ENCODE results near the gene DPP6.

Gene DPP6

GRCh38 chr7:154451480-154452457, 399.6 kb downstream of the DPP6 start:
- DNase-seq (ENCODE audit: low read depth in 2 of 2): no peak

DNA sequence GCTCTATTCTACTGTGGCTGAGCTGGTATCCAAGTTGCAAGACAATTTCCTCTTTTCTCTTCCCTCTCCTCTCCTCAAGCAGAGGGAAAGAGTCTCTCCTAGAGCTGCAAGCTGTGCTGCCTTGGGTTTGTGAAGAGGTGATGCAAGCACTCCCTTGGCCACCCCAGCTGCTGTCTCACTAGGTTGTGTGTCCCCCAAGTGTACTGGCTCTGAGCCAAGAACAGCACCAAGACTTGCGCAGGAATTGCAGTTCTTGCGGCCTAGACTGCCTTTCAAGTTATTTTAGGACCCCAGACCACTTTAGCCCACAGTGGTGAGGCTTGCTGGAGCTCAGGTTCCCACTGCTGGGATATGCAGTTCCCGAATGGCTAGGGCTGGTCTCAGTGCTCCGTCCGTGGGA, 411.6 kb downstream of the DPP6 start:
- DNase-seq (ENCODE audit: low read depth in 2 of 2): no peak

DNA sequence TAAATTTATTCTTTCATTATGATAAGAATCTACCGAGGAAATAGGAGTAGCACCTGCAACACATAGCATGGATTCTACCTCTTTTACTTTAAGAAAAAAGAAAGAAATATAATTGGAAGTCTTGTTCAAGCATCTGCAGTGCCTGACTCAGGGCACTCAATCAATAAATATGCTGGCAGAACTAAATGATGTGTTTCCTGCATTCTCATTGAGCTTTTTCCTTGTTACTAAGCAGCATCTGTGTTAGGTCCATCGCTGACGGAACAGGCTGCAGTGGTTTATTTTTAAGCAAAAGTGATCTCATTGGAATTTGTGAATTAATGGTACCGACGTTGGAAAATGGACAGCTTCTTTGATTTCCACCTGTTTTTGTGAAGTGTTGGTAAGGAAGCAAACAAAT, 417.5 kb downstream of the DPP6 start:
- no peak for DNase-seq (ENCODE audit: low read depth in 2 of 2)

DNA sequence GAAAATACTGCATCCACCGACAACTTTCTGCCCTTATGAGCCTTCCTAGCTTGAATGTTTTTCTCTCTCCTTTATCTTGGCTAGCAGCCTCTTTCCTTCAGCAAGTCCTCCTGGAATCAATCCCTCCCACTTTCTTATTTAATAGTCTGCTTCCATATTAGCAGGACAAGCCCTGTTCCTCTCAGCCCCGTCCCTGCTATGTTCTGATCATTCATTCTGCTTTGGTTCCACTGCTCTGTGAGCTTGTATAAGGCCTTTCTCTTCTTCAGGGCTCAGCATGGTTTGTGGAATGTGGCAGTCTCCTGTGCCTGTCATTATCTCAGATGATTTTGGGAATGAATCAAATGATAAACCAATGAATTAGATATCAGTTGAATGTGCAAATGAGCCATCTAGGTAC, 420.1 kb downstream of the DPP6 start:
- no peak for DNase-seq (ENCODE audit: low read depth in 2 of 2)

DNA sequence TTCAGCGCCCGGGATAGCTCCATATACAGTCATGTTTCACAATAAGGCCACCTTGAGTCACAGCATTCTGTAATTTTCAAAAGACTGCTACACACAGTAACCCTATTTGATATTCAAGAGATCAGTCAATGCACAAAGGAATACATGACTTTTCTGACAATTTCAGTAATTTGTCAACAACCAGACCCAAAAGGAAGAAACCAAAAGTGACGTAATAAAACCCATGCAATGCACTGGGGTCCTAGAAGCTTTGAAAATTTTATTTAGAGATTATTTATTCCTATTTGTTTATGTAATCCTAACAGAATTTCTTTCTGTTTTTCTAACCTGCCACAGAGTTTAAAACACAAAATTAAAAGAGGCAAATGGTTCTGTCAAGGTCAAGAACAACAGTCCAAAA, 421.2 kb downstream of the DPP6 start:
- no peak for DNase-seq (ENCODE audit: low read depth in 2 of 2)

DNA sequence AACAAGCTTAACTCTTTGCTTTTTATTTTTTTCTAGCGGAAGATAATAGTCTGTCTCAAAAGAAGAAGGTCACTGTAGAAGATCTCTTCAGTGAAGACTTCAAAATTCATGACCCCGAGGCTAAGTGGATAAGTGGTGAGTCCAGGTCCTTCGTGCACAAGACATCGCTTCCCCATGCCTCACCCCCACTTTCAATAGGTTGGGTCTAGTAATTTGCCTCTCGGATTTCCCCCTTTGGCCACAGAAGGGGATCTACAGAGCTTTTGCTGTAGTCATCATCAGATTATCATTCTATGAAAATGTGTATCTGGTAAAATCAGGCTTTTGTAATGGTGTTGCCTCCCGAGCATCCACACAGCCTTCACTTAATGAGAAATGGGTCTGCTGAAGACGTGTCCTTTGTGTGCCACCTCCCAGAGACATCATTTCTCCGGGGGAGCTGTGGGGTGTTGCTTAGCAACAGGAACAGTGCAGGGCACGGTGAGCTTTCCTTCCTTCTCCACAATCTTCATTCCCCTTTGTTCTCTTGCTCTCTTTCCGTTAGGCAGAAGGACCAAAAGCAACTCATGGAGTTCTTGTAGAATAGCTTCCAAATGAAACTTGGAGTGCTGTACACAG, 422.8 kb downstream of the DPP6 start:
- no peak for DNase-seq (ENCODE audit: low read depth in 2 of 2)

- no peak for DNase-seq (ENCODE audit: low read depth in 2 of 2)
These were observed 423.7 kb downstream of the DPP6 start for GRCh38 chr7:154475864-154476263.

- DNase-seq (ENCODE audit: low read depth in 2 of 2): no peak
These were observed 428.6 kb downstream of the DPP6 start for GRCh38 chr7:154480817-154481216.

GRCh38 chr7:154482863-154483262, 430.7 kb downstream of the DPP6 start:
- no peak for DNase-seq (ENCODE audit: low read depth in 2 of 2)

- DNase-seq (ENCODE audit: low read depth in 2 of 2): no peak
These were observed 432.2 kb downstream of the DPP6 start for GRCh38 chr7:154484406-154484805.

DNA sequence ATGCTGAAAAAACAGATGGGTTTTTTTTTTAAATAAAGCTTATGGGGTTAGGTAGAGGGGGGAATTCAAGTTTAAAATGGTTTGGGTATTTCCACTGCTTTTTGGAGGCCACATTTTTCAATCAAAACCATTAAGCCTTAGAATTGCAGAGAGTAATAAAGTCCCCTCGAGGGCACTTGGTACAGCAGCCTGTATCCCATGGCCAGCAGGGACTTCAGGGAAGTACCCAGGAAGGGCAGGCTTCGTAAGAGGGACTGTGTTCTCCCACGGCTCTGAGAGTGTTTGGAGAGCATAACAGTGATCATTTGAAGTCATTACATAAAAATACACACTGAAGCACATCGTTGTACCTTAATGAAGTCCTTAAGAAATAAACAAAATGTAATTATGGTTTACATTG, 432.7 kb downstream of the DPP6 start:
- DNase-seq (ENCODE audit: low read depth in 2 of 2): no peak

GRCh38 chr7:154489897-154490296, 437.7 kb downstream of the DPP6 start:
- no peak for DNase-seq (ENCODE audit: low read depth in 2 of 2)

DNA sequence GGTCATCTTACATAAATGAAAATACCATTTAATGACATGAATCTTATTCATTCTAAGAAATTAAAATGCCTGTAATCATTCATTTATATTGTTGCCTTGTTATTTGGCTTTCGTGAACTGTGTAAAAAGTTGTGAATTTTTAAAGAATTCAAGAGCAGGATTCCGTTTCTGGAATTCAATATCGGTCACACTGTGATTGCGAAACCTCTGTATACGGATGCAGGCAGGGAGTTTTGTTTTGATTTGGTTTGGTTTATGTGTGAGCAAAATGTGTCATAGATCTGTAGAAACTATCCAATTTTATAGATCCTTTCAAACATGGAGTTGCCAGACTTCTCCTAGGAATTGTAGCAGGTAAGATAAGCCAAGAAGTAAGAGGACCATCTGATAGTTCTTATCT, 441.4 kb downstream of the DPP6 start:
- no peak for DNase-seq (ENCODE audit: low read depth in 2 of 2)

DNA sequence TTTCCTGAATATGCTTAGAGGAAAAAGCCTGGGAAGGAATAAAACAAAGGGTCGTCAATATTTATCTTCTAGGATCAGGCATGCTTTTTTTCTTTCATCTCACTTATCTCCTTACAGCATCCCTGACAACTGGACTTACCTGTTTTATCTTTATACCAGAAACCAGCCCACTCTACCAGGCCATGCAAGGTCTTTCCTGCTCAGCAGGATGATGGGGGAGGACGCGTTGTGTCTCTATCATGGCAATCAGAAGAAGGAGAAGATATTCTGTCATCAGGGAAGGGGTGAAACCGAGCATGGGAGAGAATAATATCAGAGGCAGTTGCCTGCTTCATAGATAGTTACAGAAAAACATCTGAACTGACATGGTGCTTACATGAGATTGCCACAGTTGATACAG, 445.6 kb downstream of the DPP6 start:
- DNase-seq (ENCODE audit: low read depth in 2 of 2): no peak

GRCh38 chr7:154503962-154504550, 451.9 kb downstream of the DPP6 start:
- no peak for DNase-seq (ENCODE audit: low read depth in 2 of 2)

GRCh38 chr7:154504918-154505317, 452.7 kb downstream of the DPP6 start:
- no peak for DNase-seq (ENCODE audit: low read depth in 2 of 2)

- DNase-seq (ENCODE audit: low read depth in 2 of 2): no peak
These were observed 453.2 kb downstream of the DPP6 start for GRCh38 chr7:154505362-154505761.

- no peak for DNase-seq (ENCODE audit: low read depth in 2 of 2)
These were observed 457.0 kb downstream of the DPP6 start for GRCh38 chr7:154509192-154509591.

GRCh38 chr7:154512121-154512833, 460.1 kb downstream of the DPP6 start:
- DNase-seq (ENCODE audit: low read depth in 2 of 2): no peak

- no peak for DNase-seq (ENCODE audit: low read depth in 2 of 2)
These were observed 465.6 kb downstream of the DPP6 start for GRCh38 chr7:154517768-154518167.

DNA sequence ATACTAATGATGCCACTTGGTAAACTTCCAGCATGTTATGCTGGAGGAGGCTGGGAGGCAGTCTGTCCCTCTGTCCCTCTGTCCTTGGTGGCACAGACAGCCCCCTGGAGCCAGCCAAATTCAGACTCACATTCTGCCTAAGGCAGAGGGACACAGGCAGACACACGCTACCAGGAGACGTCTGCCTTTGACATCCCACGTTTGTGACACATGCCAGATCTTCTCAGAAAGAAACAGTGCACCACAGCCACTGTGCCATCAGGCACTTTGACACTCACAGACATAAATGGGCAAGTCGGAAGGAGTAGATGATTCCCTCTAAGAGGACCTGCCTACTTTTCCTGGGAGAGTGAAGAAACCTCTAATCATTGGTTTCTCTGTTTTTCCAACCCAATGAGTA, 467.0 kb downstream of the DPP6 start:
- DNase-seq (ENCODE audit: low read depth in 2 of 2): no peak

DNA sequence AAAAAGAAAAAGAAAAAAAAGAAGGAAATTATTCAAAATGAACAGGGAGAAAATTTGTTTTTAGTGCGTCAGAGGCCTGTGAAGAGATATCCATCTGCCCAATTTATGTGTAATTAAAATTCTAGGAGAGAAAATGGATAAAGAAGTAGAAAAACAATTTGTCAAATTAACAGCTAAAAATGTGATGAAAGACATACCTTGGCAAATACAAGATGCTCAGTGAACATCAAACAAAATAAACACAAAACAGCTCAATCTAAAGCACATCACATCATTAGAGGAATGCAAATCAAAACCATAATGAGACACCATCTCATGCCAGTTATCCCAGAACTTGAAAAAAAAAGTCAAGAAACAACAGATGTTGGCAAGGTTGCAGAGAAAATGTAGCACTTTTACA, 477.9 kb downstream of the DPP6 start:
- DNase-seq (ENCODE audit: low read depth in 2 of 2): no peak

Data from stimulated activated CD4-positive, alpha-beta T cell treated with anti-CD3 and anti-CD28 coated beads, Interleukin-1b, Interleukin-23, amount 100 ng/mL, for 4 hours (primary cell).